Trophoblast cell (in vitro differentiated cells and primary cell): ENCODE measurements around the gene DNAH10.

Experiments used
- DNase-seq, 2 donors: peaks; one replicate each; pipeline ENCODE4 v3.0.0-alpha.2; 2016
- H2AFZ ChIP-seq: 2 replicates; pipeline ENCODE4 v1.6.1; 2013; ENCODE audit warnings: low read length, moderate library complexity, mild to moderate bottlenecking; ENCODE audit not compliant: insufficient read depth, poor library complexity
- H2AK5ac ChIP-seq: 2 replicates; pipeline ENCODE4 v1.6.1; 2013; ENCODE audit warnings: mild to moderate bottlenecking, low read length
- H2BK120ac ChIP-seq: 2 replicates; pipeline ENCODE4 v1.6.1; 2013; ENCODE audit warnings: low read length, mild to moderate bottlenecking, moderate library complexity; ENCODE audit not compliant: insufficient read depth, poor library complexity
- H2BK12ac ChIP-seq: 2 replicates; pipeline ENCODE4 v1.6.1; 2013; ENCODE audit warnings: mild to moderate bottlenecking, low read length, moderate library complexity
- H2BK5ac ChIP-seq: 2 replicates; pipeline ENCODE4 v1.6.1; 2013; ENCODE audit warnings: low read length, low read depth, moderate library complexity, mild to moderate bottlenecking; ENCODE audit not compliant: poor library complexity
- H3K14ac ChIP-seq: 2 replicates; pipeline ENCODE4 v1.6.1; 2013; ENCODE audit warnings: mild to moderate bottlenecking, low read length
- H3K18ac ChIP-seq: 2 replicates; pipeline ENCODE4 v1.6.1; 2013; ENCODE audit warnings: mild to moderate bottlenecking, low read length
- H3K23ac ChIP-seq: 2 replicates; pipeline ENCODE4 v1.6.1; 2013; ENCODE audit warnings: low read length
- H3K27ac ChIP-seq: 2 replicates; pipeline ENCODE4 v1.5.1; 2013; ENCODE audit warnings: low read depth, mild to moderate bottlenecking, inconsistent platforms, low read length, moderate library complexity
- H3K27me3 ChIP-seq: 2 replicates; pipeline ENCODE4 v1.6.1; 2013; ENCODE audit warnings: inconsistent platforms, mild to moderate bottlenecking, low read length, moderate library complexity; ENCODE audit not compliant: insufficient read depth
- H3K36me3 ChIP-seq, 2 experiments: 1 replicate in 1 of 2; 2 replicates in 1 of 2; pipeline ENCODE4 v1.6.1; 2013; ENCODE audit warnings: low read length in 2 of 2, mild to moderate bottlenecking in 2 of 2, moderate library complexity in 1 of 2; ENCODE audit not compliant: insufficient read depth in 2 of 2, control insufficient read depth in 1 of 2
- H3K4ac ChIP-seq: 2 replicates; pipeline ENCODE4 v1.6.1; 2013; ENCODE audit warnings: low read depth, mild to moderate bottlenecking, low read length, moderate library complexity
- H3K4me1 ChIP-seq, 2 experiments: 1 replicate in 1 of 2; 2 replicates in 1 of 2; pipeline ENCODE4 v1.6.1; 2013; ENCODE audit warnings: low read length in 2 of 2, mild to moderate bottlenecking in 2 of 2, moderate library complexity in 1 of 2; ENCODE audit not compliant: insufficient read depth in 2 of 2, control insufficient read depth in 1 of 2
- H3K4me2 ChIP-seq: 2 replicates; pipeline ENCODE4 v1.6.1; 2013; ENCODE audit warnings: inconsistent platforms, mild to moderate bottlenecking, low read length, moderate library complexity
- H3K4me3 ChIP-seq: 2 replicates; pipeline ENCODE4 v1.5.1; 2013; ENCODE audit warnings: mild to moderate bottlenecking, low read depth, low read length, inconsistent platforms
- H3K79me1 ChIP-seq: one replicate; pipeline ENCODE4 v1.6.1; 2013; ENCODE audit warnings: low read length
- H3K79me2 ChIP-seq: 2 replicates; pipeline ENCODE4 v1.6.1; 2013; ENCODE audit warnings: low read length, mild to moderate bottlenecking; ENCODE audit not compliant: control insufficient read depth, insufficient read depth, poor library complexity
- H3K9ac ChIP-seq: 2 replicates; pipeline ENCODE4 v1.6.1; 2013; ENCODE audit warnings: mild to moderate bottlenecking, low read length
- H3K9me3 ChIP-seq: 2 replicates; pipeline ENCODE4 v1.6.1; 2013; ENCODE audit warnings: low read depth, mild to moderate bottlenecking, control low read depth, inconsistent platforms, low read length; ENCODE audit not compliant: insufficient read depth
- H4K12ac ChIP-seq: 2 replicates; pipeline ENCODE4 v1.6.1; 2013; ENCODE audit warnings: low read depth, mild to moderate bottlenecking, low read length, moderate library complexity
- H4K8ac ChIP-seq: 2 replicates; pipeline ENCODE4 v1.6.1; 2013; ENCODE audit warnings: low read depth, mild to moderate bottlenecking, low read length, moderate library complexity
- H4K91ac ChIP-seq: one replicate; pipeline ENCODE4 v1.6.1; 2013; ENCODE audit warnings: low read depth, mild to moderate bottlenecking, low read length, moderate library complexity
- WGBS: extraction: QIAGEN DNeasy Blood & Tissue Kit; methylation state at CpG from one replicate; pipeline ENCODE4 v1.1.7; 2013; ENCODE audit warnings: missing lambda C conversion rate; ENCODE audit not compliant: insufficient read length, insufficient coverage; ENCODE audit errors: extremely low coverage; 5-methylcytosine and 5-hydroxymethylcytosine counted together

The DNAH10 gene

DNA sequence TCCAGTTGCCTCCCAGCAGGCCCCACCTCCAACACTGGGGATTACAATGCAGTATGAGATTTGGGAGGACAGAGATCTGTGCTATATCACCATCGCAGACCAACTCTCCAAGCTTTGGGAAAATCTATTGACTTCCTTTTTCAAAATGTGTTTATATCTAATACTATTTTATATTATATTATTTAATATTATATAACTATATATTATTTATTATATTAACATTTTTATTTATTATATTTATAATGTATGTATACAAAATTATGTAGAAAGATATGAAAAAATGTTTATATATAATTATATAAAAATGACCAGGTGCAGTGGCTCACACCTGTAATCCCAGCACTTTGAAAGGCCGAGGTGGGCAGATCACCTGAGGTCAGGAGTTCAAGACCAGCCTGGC, 36.4 kb downstream of the DNAH10 start:
- no peak overlapping the region for H3K18ac ChIP-seq
- H3K4me2 ChIP-seq, result no peak overlapping the region
- no peaks in the 10 kb centered on the region for H3K79me1 ChIP-seq
- H3K79me2 ChIP-seq, result no peaks in the 10 kb centered on the region
- no peak overlapping the region for H2AK5ac ChIP-seq
- H3K27me3 ChIP-seq, result no peaks in the 10 kb centered on the region
- no peak overlapping the region for H3K14ac ChIP-seq
- no peak for DNase-seq
- no peaks in the 10 kb centered on the region for H3K4me1 ChIP-seq
- no peak overlapping the region for H3K4ac ChIP-seq
- no peaks in the 10 kb centered on the region for H3K36me3 ChIP-seq
- no peak overlapping the region for H4K12ac ChIP-seq
- H2BK120ac ChIP-seq, result no peak overlapping the region
- no peak overlapping the region for H2AFZ ChIP-seq
- H2BK5ac ChIP-seq, result no peak overlapping the region
- H4K8ac ChIP-seq, result no peak overlapping the region
- H4K91ac ChIP-seq, result no peak overlapping the region
- no peak overlapping the region for H3K23ac ChIP-seq
- H3K9ac ChIP-seq, result no peak overlapping the region
- H3K4me3 ChIP-seq, result no peak overlapping the region
- WGBS, result no CpG with 5 or more reads among the region's 2 CpGs
- no peak overlapping the region for H2BK12ac ChIP-seq
- H3K9me3 ChIP-seq, result peaks cover 4% of the 10 kb centered on the region
- H3K27ac ChIP-seq, result no peak overlapping the region

DNA sequence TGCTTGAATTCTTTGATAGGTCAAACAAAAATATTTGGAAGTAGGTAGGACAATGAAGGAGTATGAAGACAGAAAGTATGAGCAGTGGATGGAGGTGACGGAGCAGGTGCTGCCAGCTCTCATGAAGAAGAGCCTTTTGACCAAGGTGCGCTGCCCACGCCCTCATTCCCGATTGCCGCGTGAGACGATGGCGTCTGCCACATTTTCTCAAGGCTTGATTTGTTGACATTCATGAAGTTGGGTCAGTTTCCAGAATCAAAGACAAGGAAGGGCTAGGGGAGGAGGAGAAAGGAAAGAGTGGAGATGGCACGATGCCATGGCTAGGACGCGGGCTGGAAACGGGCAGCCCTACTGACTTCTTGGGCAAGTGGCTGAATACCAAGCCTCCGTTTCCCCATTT, 37.1 kb downstream of the DNAH10 start:
- H3K4ac ChIP-seq, result no peak overlapping the region
- H2AFZ ChIP-seq, result no peak overlapping the region
- H3K9me3 ChIP-seq, result peaks cover 4% of the 10 kb centered on the region
- no peak overlapping the region for H3K18ac ChIP-seq
- no peaks in the 10 kb centered on the region for H3K4me1 ChIP-seq
- no peak overlapping the region for H3K4me2 ChIP-seq
- H2BK5ac ChIP-seq, result no peak overlapping the region
- no peak overlapping the region for H4K12ac ChIP-seq
- no peaks in the 10 kb centered on the region for H3K36me3 ChIP-seq
- H3K27ac ChIP-seq, result no peak overlapping the region
- DNase-seq, result no peak
- H3K79me2 ChIP-seq, result no peaks in the 10 kb centered on the region
- H3K14ac ChIP-seq, result no peak overlapping the region
- no peak overlapping the region for H3K4me3 ChIP-seq
- no peaks in the 10 kb centered on the region for H3K27me3 ChIP-seq
- no CpG with 5 or more reads among the region's 13 CpGs for WGBS
- H2BK12ac ChIP-seq, result no peak overlapping the region
- no peak overlapping the region for H3K9ac ChIP-seq
- H3K23ac ChIP-seq, result no peak overlapping the region
- no peaks in the 10 kb centered on the region for H3K79me1 ChIP-seq
- H4K91ac ChIP-seq, result no peak overlapping the region
- no peak overlapping the region for H4K8ac ChIP-seq
- H2AK5ac ChIP-seq, result no peak overlapping the region
- H2BK120ac ChIP-seq, result no peak overlapping the region

DNA sequence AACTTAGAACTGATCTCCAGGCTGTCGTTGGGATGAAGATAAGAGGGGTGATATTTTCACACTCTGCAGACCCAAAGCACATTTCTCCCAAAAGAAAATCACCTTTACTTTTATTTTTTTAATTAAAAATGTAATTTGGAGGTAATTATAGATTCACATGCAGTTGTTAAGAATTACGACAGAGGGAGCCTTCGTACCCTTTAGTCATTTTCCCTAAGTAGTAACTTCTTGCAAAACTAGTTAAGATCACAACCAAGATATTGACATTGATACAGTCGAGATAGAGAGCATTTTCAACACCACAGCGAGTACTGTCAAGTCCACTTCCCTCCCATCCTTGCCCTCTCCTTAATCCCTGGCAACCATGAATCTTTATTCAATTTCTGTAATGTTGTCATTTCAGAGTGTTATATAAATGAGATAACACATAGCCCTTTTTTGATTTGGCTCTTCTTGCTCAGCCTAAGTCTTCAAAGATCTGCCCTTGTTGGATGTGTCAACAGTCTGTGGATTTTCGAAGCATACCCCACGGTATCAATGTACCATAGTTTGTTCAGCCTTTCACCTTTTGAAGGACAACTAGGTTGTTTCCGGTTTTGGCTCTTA, 39.6 kb downstream of the DNAH10 start:
- no peak overlapping the region for H2AK5ac ChIP-seq
- H3K4me3 ChIP-seq, result no peak overlapping the region
- no peak overlapping the region for H3K4ac ChIP-seq
- H3K4me1 ChIP-seq, result no peaks in the 10 kb centered on the region
- H3K79me2 ChIP-seq, result no peaks in the 10 kb centered on the region
- no peak overlapping the region for H2BK5ac ChIP-seq
- H3K9me3 ChIP-seq, result peaks cover 7% of the 10 kb centered on the region
- H2BK120ac ChIP-seq, result no peak overlapping the region
- H3K18ac ChIP-seq, result no peak overlapping the region
- no peak overlapping the region for H2AFZ ChIP-seq
- no peak overlapping the region for H4K8ac ChIP-seq
- no peak overlapping the region for H4K12ac ChIP-seq
- H3K79me1 ChIP-seq, result no peaks in the 10 kb centered on the region
- no peak overlapping the region for H3K14ac ChIP-seq
- H3K36me3 ChIP-seq, result no peaks in the 10 kb centered on the region
- H4K91ac ChIP-seq, result no peak overlapping the region
- H3K4me2 ChIP-seq, result no peak overlapping the region
- peak in 1 of 2 donors; percentile 49 for DNase-seq
- WGBS, result no CpG with 5 or more reads among the region's 8 CpGs
- no peak overlapping the region for H3K9ac ChIP-seq
- no peak overlapping the region for H2BK12ac ChIP-seq
- H3K27me3 ChIP-seq, result no peaks in the 10 kb centered on the region
- H3K23ac ChIP-seq, result no peak overlapping the region
- H3K27ac ChIP-seq, result no peak overlapping the region

DNA sequence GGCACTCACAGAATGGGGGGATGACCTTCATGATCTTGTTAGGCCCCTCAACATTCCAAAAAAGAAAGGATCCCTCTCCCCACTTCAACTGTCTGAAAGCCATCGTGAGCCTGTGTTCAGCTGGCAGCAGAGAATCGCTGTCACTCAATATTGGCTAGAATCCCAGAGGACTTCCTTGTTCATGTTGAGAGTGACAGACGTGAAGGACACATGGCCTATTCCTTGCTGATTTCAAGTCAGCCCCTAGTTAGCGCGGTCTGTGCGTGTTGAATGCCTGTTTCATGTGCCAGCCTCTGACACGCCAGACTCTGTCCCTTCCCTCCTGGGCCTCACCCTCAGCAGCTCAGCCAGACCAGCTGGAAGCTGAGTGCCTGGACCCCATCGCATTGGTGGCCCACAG, 43.1 kb downstream of the DNAH10 start:
- no peaks in the 10 kb centered on the region for H3K36me3 ChIP-seq
- no peak overlapping the region for H3K18ac ChIP-seq
- no peak overlapping the region for H2BK120ac ChIP-seq
- no peaks in the 10 kb centered on the region for H3K79me1 ChIP-seq
- no peak overlapping the region for H2BK5ac ChIP-seq
- H2AFZ ChIP-seq, result no peak overlapping the region
- H4K8ac ChIP-seq, result no peak overlapping the region
- H4K12ac ChIP-seq, result no peak overlapping the region
- no peak overlapping the region for H3K9ac ChIP-seq
- no peak overlapping the region for H4K91ac ChIP-seq
- peaks cover 9% of the 10 kb centered on the region for H3K9me3 ChIP-seq
- H3K79me2 ChIP-seq, result no peaks in the 10 kb centered on the region
- no peak overlapping the region for H3K27ac ChIP-seq
- H2AK5ac ChIP-seq, result no peak overlapping the region
- H3K4me1 ChIP-seq, result no peaks in the 10 kb centered on the region
- no peak for DNase-seq
- no peak overlapping the region for H3K4me2 ChIP-seq
- no CpG with 5 or more reads among the region's 8 CpGs for WGBS
- no peak overlapping the region for H3K14ac ChIP-seq
- no peak overlapping the region for H3K4ac ChIP-seq
- no peak overlapping the region for H3K23ac ChIP-seq
- peak overlapping the region; percentile 2 for H2BK12ac ChIP-seq
- no peaks in the 10 kb centered on the region for H3K27me3 ChIP-seq
- H3K4me3 ChIP-seq, result no peak overlapping the region
